GM12865 (cell line): ENCODE results near the gene CFAP161.

Source experiments
- DNase-seq: peaks from one replicate; pipeline ENCODE4 v3.0.0; 2010; ENCODE audit warnings: low read depth
- H3K4me3 ChIP-seq: 2 replicates; pipeline ENCODE4 v1.5.1; 2011; ENCODE audit warnings: mild to moderate bottlenecking, low read depth, low read length, control low read depth
- CTCF ChIP-seq: IDR thresholded peaks from 2 replicates; pipeline ENCODE4 v1.5.1; 2011; ENCODE audit warnings: low read length, control low read depth, low read depth, inconsistent platforms; ENCODE audit not compliant: insufficient read depth; ENCODE audit errors: missing control alignments

Gene CFAP161

GRCh38 chr15:81182031-81182755 lies 48.1 kb downstream of the CFAP161 start:
- no peak for TF ChIP-seq CTCF
- no peak overlapping the region for H3K4me3 ChIP-seq
- no peak for DNase-seq

- TF ChIP-seq CTCF, result no peak
- no peak overlapping the region for H3K4me3 ChIP-seq
- no peak for DNase-seq
Observed at GRCh38 chr15:81182756-81183438, 48.8 kb downstream of the CFAP161 start.

GRCh38 chr15:81183439-81183775 lies 49.3 kb downstream of the CFAP161 start:
- no peak for TF ChIP-seq CTCF
- no peak for DNase-seq
- H3K4me3 ChIP-seq, result no peak overlapping the region

DNA sequence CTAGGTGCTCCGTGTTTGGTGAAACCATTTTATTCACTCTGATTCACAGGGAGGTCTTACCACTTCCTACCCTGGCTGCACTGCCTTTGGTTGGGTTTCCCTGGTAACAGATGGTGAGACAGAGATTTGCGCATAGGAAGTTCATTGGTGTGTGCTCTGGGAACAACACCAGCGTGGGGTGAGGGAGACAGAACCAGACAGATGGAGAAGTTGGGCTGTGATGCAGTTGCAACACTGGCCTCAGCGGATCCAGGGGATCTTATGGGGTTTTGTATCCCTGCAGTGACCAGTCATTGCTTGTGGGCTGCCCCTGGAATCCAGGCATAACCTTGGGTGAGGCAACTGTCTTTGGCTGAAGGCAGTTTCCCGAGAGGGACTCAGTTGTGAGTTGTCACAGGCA lies 50.1 kb downstream of the CFAP161 start:
- no peak for DNase-seq
- no peak for TF ChIP-seq CTCF
- H3K4me3 ChIP-seq, result no peak overlapping the region

DNA sequence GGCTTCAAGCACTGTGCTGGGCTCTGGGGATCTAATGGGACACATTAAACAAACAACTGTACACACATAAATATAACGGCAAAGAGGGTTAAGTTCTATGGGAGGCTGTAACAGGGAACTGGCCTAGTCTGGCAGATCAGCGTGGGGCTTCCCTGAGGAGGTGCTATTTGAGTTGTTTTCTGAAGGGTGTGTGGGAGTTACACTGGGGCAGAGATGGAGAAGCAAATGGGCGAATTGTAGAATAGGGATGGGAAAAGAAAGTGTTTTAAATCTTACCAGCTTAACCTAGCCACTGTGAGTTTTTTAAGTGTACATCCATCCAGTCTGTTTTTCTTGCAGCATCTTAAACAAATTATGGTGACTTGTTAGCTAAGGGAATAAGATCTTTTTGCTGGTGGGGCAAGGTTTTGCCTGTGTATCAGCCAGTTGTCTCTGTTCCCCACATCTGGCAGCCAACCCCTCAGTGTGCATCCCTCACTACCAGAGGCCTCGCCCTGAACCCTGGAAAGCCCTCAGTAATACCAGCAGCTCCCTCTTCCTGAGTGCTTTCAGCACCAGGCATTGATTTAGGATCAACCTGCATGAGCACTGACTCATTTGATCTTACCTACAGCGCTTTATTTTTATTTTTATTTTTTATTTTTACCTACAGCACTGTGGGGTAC lies 51.7 kb downstream of the CFAP161 start:
- no peak for TF ChIP-seq CTCF
- no peak overlapping the region for H3K4me3 ChIP-seq
- DNase-seq, result no peak

DNA sequence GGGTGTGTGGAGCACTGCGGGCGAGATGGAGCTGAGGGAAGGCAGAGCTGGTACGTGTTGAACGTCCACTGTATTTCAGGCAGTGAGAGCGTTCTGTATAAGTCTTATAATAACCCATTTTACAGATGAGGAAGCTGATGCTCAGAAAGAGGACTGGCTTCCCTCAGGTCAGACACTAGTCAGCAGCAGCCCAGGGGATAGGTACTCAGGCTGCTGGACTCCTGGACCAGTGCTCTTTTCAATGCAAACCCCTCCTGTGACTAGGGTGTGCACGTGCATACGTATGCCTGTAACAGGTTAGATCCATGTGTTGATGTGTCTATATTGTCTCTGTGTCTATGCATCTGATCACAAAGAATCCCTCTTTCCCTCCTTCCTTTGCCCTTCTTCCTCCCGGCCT lies 54.3 kb downstream of the CFAP161 start:
- no peak for DNase-seq
- TF ChIP-seq CTCF, result no peak
- no peak overlapping the region for H3K4me3 ChIP-seq
